DOHH2 (cell line): ENCODE results near the gene HDAC10.
A peak's percentile ranks its signal among the peaks of the same experiment; 100 is the strongest.

ENCODE experiments used
- H3F3A ChIP-seq: fragments of 200-600 bp; sonication (generic), shearing (Covaris generic); 2 replicates; pipeline ENCODE4 v1.6.0; 2016; ENCODE audit warnings: antibody characterized with exemption, mild to moderate bottlenecking; ENCODE audit not compliant: control insufficient read depth, insufficient read depth
- H3K27ac ChIP-seq: fragments of 200-600 bp; sonication (generic); 2 replicates; pipeline ENCODE4 v1.5.1; 2014; ENCODE audit warnings: low read depth, mild to moderate bottlenecking, low read length, moderate library complexity
- H3K27me3 ChIP-seq: fragments of 200-600 bp; sonication (generic); 2 replicates; pipeline ENCODE4 v1.6.1; 2014; ENCODE audit warnings: mild to moderate bottlenecking, low read length, mixed read lengths; ENCODE audit not compliant: control insufficient read depth
- H3K36me3 ChIP-seq: fragments of 200-600 bp; sonication (generic); 2 replicates; pipeline ENCODE4 v1.6.1; 2014; ENCODE audit warnings: mild to moderate bottlenecking, low read length, moderate library complexity, mixed read lengths; ENCODE audit not compliant: control insufficient read depth
- H3K4me1 ChIP-seq: fragments of 200-600 bp; sonication (generic); 2 replicates; pipeline ENCODE4 v1.6.1; 2014; ENCODE audit warnings: mild to moderate bottlenecking, low read length, mixed read lengths; ENCODE audit not compliant: control insufficient read depth
- H3K4me2 ChIP-seq: fragments of 200-600 bp; sonication (generic); 2 replicates; pipeline ENCODE4 v1.6.0; 2014; ENCODE audit warnings: mild to moderate bottlenecking, low read length, moderate library complexity
- H3K4me3 ChIP-seq: fragments of 200-600 bp; sonication (generic); 2 replicates; pipeline ENCODE4 v1.5.1; 2014; ENCODE audit warnings: mild to moderate bottlenecking, low read length, mixed read lengths
- H3K79me2 ChIP-seq: fragments of 200-600 bp; sonication (generic); 2 replicates; pipeline ENCODE4 v1.6.1; 2014; ENCODE audit warnings: mild to moderate bottlenecking, low read length, mixed read lengths; ENCODE audit not compliant: control insufficient read depth
- H3K9me2 ChIP-seq: fragments of 200-600 bp; sonication (generic); replicated peaks from 2 replicates; pipeline ENCODE4 v1.6.1; 2014; ENCODE audit warnings: mild to moderate bottlenecking, low read length, mixed read lengths; ENCODE audit not compliant: control insufficient read depth
- H3K9me3 ChIP-seq: fragments of 200-600 bp; sonication (generic); 2 replicates; pipeline ENCODE4 v1.6.1; 2014; ENCODE audit warnings: antibody characterized with exemption, low read length, mixed read lengths; ENCODE audit not compliant: control insufficient read depth, insufficient read depth
- H4K20me1 ChIP-seq: fragments of 200-600 bp; sonication (generic); 2 replicates; pipeline ENCODE4 v1.6.0; 2014; ENCODE audit warnings: low read depth, mild to moderate bottlenecking, antibody characterized with exemption, low read length, moderate library complexity; ENCODE audit not compliant: control insufficient read depth, insufficient read depth
- CTCF ChIP-seq: fragments of 200-600 bp; sonication (generic); IDR thresholded peaks from one replicate; pipeline ENCODE4 v1.5.1; 2014; ENCODE audit warnings: antibody characterized with exemption, mild to moderate bottlenecking, low read depth, low read length; ENCODE audit not compliant: poor library complexity, severe bottlenecking
- EZH2phosphoT487 ChIP-seq: fragments of 200-600 bp; sonication (generic); IDR thresholded peaks from 2 replicates; pipeline ENCODE4 v1.6.1; 2017; ENCODE audit warnings: borderline replicate concordance, mild to moderate bottlenecking, antibody characterized with exemption, low read length, moderate library complexity, mixed read lengths

Gene HDAC10

DNA sequence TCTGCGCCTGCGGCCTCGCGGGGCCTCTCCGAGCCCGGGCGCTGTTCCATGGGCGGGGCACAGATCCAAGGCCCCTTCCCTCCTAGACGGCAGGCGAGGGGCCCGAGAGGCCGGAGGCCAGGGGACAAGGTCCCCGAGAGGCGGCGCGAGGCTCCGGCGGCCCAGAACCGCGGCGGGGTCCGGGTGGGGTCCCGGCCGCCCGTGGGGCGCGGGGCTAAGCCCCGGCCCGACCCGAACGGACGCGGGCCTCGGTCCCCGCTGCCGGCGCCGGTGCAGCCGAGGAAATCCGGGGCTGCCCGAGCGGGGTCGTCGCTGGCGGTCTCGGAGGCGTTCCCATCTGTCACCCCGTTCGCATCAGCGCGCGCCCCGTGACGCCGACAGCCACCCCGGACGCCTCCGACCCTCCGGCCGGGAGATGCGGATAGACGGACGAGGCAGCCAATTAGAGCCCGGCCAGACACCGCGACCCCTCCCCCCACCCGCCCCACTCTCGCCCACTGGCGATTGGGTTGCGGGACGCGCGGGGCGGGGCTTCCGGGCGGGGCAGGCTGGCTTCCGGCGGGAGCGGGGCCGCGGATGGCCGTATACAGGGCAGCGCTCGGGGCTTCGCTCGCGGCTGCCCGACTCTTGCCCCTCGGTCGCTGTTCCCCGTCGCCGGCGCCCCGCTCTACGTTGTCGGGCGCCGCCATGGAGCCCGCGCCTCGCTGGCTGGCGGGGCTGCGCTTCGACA lies 50.4 kb downstream of the HDAC10 start, which contains the start of gene SELENOO:
SELENOO (plus strand) TSS at position 551 of the 730 bp plus-strand sequence; CDS start at position 577, 26 bp downstream.
- Histone ChIP-seq H3K27me3 (no peaks in the 10 kb centered on the region), H3K4me3 (peak within 1 kb of the TSS; percentile 100), H3K4me1 (peaks cover 52% of the 10 kb centered on the region), H3K9me3 (no peaks in the 10 kb centered on the region), H3K4me2 (peak within 1 kb of the TSS; percentile 98), H4K20me1 (peaks cover 9% of the 10 kb centered on the region; the same call in 1 of the 2 replicates), H3K27ac (peak within 1 kb of the TSS; percentile 81), H3K79me2 (peaks cover 72% of the 10 kb centered on the region), H3K9me2 (no peaks in the 10 kb centered on the region), H3K36me3 (peaks cover 81% of the 10 kb centered on the region), H3F3A (peaks cover 11% of the 10 kb centered on the region)
- TF ChIP-seq CTCF: no peak
- no peak for TF ChIP-seq EZH2phosphoT487

GRCh38 chr22:50199829-50200460 lies 51.1 kb downstream of the HDAC10 start:
- peaks cover 9% of the 10 kb centered on the region; the same call in 1 of the 2 replicates for H4K20me1 ChIP-seq
- peak overlapping the region; percentile 75 for H3K4me3 ChIP-seq
- no peaks in the 10 kb centered on the region for H3K9me3 ChIP-seq
- H3K79me2 ChIP-seq: peaks cover 70% of the 10 kb centered on the region
- TF ChIP-seq CTCF (no peak), EZH2phosphoT487 (no peak)
- H3K27me3 ChIP-seq: no peaks in the 10 kb centered on the region
- peaks cover 82% of the 10 kb centered on the region for H3K36me3 ChIP-seq
- peaks cover 10% of the 10 kb centered on the region for H3F3A ChIP-seq
- peak overlapping the region; percentile 71 for H3K27ac ChIP-seq
- peak overlapping the region; percentile 81 for H3K4me2 ChIP-seq
- H3K4me1 ChIP-seq: peaks cover 58% of the 10 kb centered on the region
- H3K9me2 ChIP-seq: no peaks in the 10 kb centered on the region

DNA sequence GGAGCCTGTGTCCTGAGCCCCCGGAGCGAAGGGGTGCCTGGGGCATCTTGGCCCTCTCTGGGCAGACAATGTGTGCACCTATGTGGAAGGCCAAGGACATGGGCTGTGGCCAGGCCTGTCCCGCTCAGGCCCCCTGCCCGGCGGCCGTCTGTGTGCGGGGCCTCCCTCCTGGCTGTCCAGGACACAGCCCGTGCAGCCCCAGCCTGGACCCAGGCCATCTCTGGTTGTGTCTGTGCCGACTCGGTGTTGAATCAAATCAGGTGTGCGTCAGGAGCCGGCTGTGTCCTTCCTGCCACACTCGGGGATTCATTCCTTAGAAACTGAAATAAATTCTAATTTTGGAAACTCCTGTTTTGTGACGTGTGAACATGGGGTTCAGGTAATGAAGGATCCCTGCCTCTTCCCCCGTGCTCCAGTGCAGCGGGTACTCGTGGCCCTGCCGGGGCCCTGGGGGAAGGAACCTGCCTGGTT lies 51.8 kb downstream of the HDAC10 start:
- Histone ChIP-seq H4K20me1 (peaks cover 5% of the 10 kb centered on the region; the same call in 1 of the 2 replicates), H3K79me2 (peaks cover 70% of the 10 kb centered on the region), H3K27me3 (no peaks in the 10 kb centered on the region), H3K4me2 (peak overlapping the region; percentile 81), H3K9me3 (no peaks in the 10 kb centered on the region), H3K27ac (peak overlapping the region; percentile 71), H3K4me1 (peaks cover 62% of the 10 kb centered on the region), H3K4me3 (peak overlapping the region; percentile 75), H3K36me3 (peaks cover 83% of the 10 kb centered on the region), H3F3A (peaks cover 7% of the 10 kb centered on the region), H3K9me2 (no peaks in the 10 kb centered on the region)
- TF ChIP-seq CTCF: no peak
- TF ChIP-seq EZH2phosphoT487: no peak
